Endothelial cell of umbilical vein (primary cell): ENCODE measurements around the gene FGD5. TPM values are rescaled to one million over a fixed set of nuclear protein-coding genes. Genes with fewer than 3 reads are reported as not detected.

Experiments used
- BruUV-seq: library from RNA; stranded (reverse); fragments of 400-500 nt; replicated peaks from 2 replicates; lab custom pipeline; 2021; lab: Mats Ljungman, UMichigan
- CTCF ChIA-PET: fragments of 300-600, 350-600 bp; sonication (Branson Sonifier 250); formaldehyde crosslinking; loops from one replicate; lab custom pipeline; 2021; ENCODE audit warnings: antibody characterized with exemption, inconsistent platforms; lab: Charles Lee
- POLR2A ChIA-PET: fragments of 300-600, 350-600 bp; sonication (Branson Sonifier 250); formaldehyde crosslinking; loops from one replicate; lab custom pipeline; 2021; ENCODE audit warnings: antibody characterized with exemption, inconsistent platforms; lab: Charles Lee
- DNase-seq: peaks from one replicate; pipeline ENCODE4 v3.0.0-alpha.2; 2011; ENCODE audit warnings: low read depth, low spot score
- FAIRE-seq: peaks from 2 replicates; lab custom pipeline; 2011; peaks lifted over from hg19 to GRCh38; lab: Jason Lieb, UNC
- H2AFZ ChIP-seq: 2 replicates; pipeline ENCODE4 v1.6.0; 2012; ENCODE audit warnings: low read depth, low read length, control low read depth, inconsistent platforms
- H3K27ac ChIP-seq: 2 replicates; pipeline ENCODE4 v1.5.1; 2011; ENCODE audit warnings: low read depth, mild to moderate bottlenecking, control low read depth, low read length, moderate library complexity; ENCODE audit not compliant: insufficient read depth
- H3K27me3 ChIP-seq, 2 experiments: 2 replicates each; pipeline versions ENCODE4 v1.6.0 to v1.6.1; 2011; ENCODE audit warnings: low read length in 2 of 2, mixed read lengths in 1 of 2; ENCODE audit not compliant: control insufficient read depth in 2 of 2, insufficient read depth in 2 of 2
- H3K36me3 ChIP-seq, 2 experiments: 2 replicates in 1 of 2; 3 replicates in 1 of 2; pipeline ENCODE4 v1.5.1; 2011; ENCODE audit warnings: low read length in 2 of 2, mild to moderate bottlenecking in 1 of 2, moderate library complexity in 1 of 2; ENCODE audit not compliant: control insufficient read depth in 2 of 2, insufficient read depth in 2 of 2; ENCODE audit errors: extremely low read depth in 1 of 2
- H3K4me1 ChIP-seq: 3 replicates; pipeline ENCODE4 v1.5.1; 2011; ENCODE audit warnings: mild to moderate bottlenecking, low read length; ENCODE audit not compliant: control insufficient read depth, insufficient read depth; ENCODE audit errors: extremely low read depth
- H3K4me2 ChIP-seq: 2 replicates; pipeline ENCODE4 v1.6.1; 2011; ENCODE audit warnings: low read length, control low read depth, mixed read lengths; ENCODE audit not compliant: insufficient read depth
- H3K4me3 ChIP-seq, 3 experiments: fragments of 200-600 bp in 1 of 3; sonication (generic), shearing (Covaris generic) in 1 of 3; replicated peaks in 1 of 3; 2 replicates each; pipeline ENCODE4 v1.5.1; 2011 to 2016; ENCODE audit warnings: control low read depth in 3 of 3, low read length in 3 of 3, mild to moderate bottlenecking in 2 of 3, inconsistent platforms in 1 of 3, low read depth in 1 of 3, moderate library complexity in 1 of 3; ENCODE audit not compliant: insufficient read depth in 1 of 3
- H3K79me2 ChIP-seq: 2 replicates; pipeline ENCODE4 v1.6.0; 2012; ENCODE audit warnings: low read length, inconsistent platforms; ENCODE audit not compliant: control insufficient read depth, insufficient read depth
- H3K9ac ChIP-seq: replicated peaks from 2 replicates; pipeline ENCODE3; 2011; ENCODE audit warnings: low read length, control low read depth; ENCODE audit not compliant: insufficient read depth; ENCODE audit errors: extremely low read depth
- H3K9me1 ChIP-seq: replicated peaks from 3 replicates; pipeline ENCODE4 v1.6.0; 2011; ENCODE audit warnings: mild to moderate bottlenecking, low read length; ENCODE audit not compliant: control insufficient read depth, insufficient read depth; ENCODE audit errors: extremely low read depth
- H3K9me3 ChIP-seq: replicated peaks from 2 replicates; pipeline ENCODE4 v1.5.1; 2012; ENCODE audit warnings: low read length, inconsistent platforms; ENCODE audit not compliant: control insufficient read depth, insufficient read depth
- H4K20me1 ChIP-seq: replicated peaks from 2 replicates; pipeline ENCODE3; 2011; ENCODE audit warnings: mild to moderate bottlenecking, low read length; ENCODE audit not compliant: control insufficient read depth, insufficient read depth; ENCODE audit errors: extremely low read depth
- CTCF ChIP-seq, 2 donors: IDR thresholded peaks; 1 replicate in 1 of 2; 2 replicates in 1 of 2; pipeline ENCODE4 v1.5.1; 2011; ENCODE audit warnings: low read length in 2 of 2, mild to moderate bottlenecking in 2 of 2, moderate library complexity in 2 of 2, control low read depth in 1 of 2, inconsistent platforms in 1 of 2, low read depth in 1 of 2; ENCODE audit not compliant: insufficient read depth in 1 of 2; ENCODE audit errors: extremely low read depth in 1 of 2
- EZH2 ChIP-seq: IDR thresholded peaks from 2 replicates; pipeline ENCODE4 v1.6.1; 2012; ENCODE audit warnings: borderline replicate concordance, low read depth, mild to moderate bottlenecking, moderate library complexity, low read length, inconsistent platforms; ENCODE audit not compliant: severe bottlenecking
- FOS ChIP-seq: IDR thresholded peaks from 2 replicates; pipeline ENCODE4 v1.6.1; 2011; ENCODE audit warnings: mild to moderate bottlenecking, low read length, moderate library complexity, borderline replicate concordance; ENCODE audit not compliant: insufficient read depth
- GATA2 ChIP-seq: IDR thresholded peaks from 2 replicates; pipeline ENCODE4 v1.7.0; 2011; ENCODE audit warnings: low read depth, mild to moderate bottlenecking, moderate library complexity, mixed read lengths, low read length; ENCODE audit not compliant: insufficient read length, insufficient read depth
- JUN ChIP-seq: IDR thresholded peaks from 2 replicates; pipeline ENCODE4 v1.6.1; 2011; ENCODE audit warnings: borderline replicate concordance, low read depth; ENCODE audit not compliant: insufficient read length, insufficient read depth
- MYC ChIP-seq: IDR thresholded peaks from one replicate; pipeline ENCODE4 v1.6.1; 2011; ENCODE audit warnings: mild to moderate bottlenecking, low read depth, low read length
- POLR2A ChIP-seq: IDR thresholded peaks from 2 replicates; pipeline ENCODE4 v1.6.1; 2012; ENCODE audit warnings: low read depth, mild to moderate bottlenecking, control low read depth, low read length
- POLR2AphosphoS5 ChIP-seq: IDR thresholded peaks from 2 replicates; pipeline ENCODE4 v1.6.1; 2012; ENCODE audit warnings: low read depth, mild to moderate bottlenecking, control low read depth, low read length, moderate library complexity; ENCODE audit not compliant: insufficient read depth
- dilution Hi-C: fragments of 300-500 bp; cut with MboI; formaldehyde crosslinking; loops from one replicate; pipeline ENCODE4 v1.15.0; 2019; ENCODE audit warnings: low sequenced_read_pairs; ENCODE audit not compliant: extremely low pct_ligation_motif_present
- intact Hi-C: fragments of 100-400 bp; cut with micrococcal nuclease; formaldehyde crosslinking; loops from one replicate; pipeline ENCODE4 v1.10.0; 2022
- polyA plus RNA-seq, 4 experiments: library from polyadenylated mRNA; depleted of rRNA in 3 of 4; stranded (reverse) in 3 of 4; unstranded in 1 of 4; fragments of >200 nt; gene quantifications; 2 replicates each; pipeline versions ENCODE4 v1.2.1 to v1.2.3, GENCODE V29; 2011 to 2012; ENCODE audit warnings: missing spikeins in 1 of 4
- total RNA-seq: library from RNA; stranded (reverse); gene quantifications from 2 replicates; pipeline ENCODE4 v1.2.3, GENCODE V29; 2021
- TF ChIP-seq, protein P1 (sequence below): IDR thresholded peaks from 2 replicates; pipeline ENCODE4 v1.6.1; 2011; ENCODE audit not compliant: insufficient read depth, insufficient read length

FGD5 gene
- total and polyA plus RNA-seq, 2 donors (not counting 3 experiments of a cell fraction or from before 2014, with no cell fraction given), result 49.6 to 134 TPM

DNA sequence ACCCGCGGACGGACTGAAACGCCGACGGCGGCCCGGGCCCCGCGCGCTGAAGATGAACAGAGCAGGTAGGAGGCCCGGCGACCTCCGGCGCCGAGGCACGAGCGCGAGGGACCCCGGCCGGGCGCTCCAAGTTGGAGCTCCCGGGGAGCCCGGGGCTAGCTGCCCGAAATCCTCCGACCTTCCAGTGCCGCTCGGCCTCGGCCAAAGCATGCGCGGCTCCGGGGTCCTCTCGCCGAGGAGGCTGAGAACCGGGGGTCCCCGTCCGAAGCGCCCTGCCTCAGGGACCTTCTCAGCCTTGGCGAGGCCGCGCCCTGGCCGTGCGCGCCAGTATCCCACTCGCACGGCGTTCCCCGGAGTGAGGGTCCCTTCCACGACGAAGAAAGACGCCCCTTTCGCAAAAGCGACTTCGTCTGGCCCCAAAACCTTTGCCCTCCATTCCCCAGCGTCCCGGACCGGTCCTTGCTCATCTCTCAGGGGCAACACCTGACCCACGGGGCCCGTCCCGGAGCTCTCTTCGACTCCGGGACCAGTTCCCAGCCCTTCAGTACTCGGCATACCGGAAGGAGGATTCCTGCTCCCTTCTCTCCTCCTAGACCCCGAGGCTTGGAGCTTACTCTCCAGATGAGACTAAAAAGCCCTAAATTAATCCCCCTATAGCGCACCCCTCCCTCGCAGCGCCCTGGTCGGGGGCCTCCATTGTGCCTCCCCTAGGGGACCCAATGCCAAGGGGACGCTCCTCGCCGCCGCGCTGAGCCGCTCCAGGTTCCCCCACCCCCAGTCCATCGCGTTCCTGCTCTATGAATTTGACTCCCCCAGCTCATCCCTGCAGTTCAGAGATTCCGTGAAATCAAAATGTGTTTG lies 7.7 kb upstream of the FGD5 start:
- Histone ChIP-seq H2AFZ (peak overlapping the region; percentile 71), H3K4me3 (peak overlapping the region; percentile 77 to 94 (median 87)), H3K9me3 (no peaks in the 10 kb centered on the region), H3K4me2 (peak overlapping the region; percentile 95), H3K27me3 (no peaks in the 10 kb centered on the region), H3K9ac (peak overlapping the region; percentile 75), H3K9me1 (no peaks in the 10 kb centered on the region), H3K36me3 (peaks cover 0 to 11% of the 10 kb centered on the region in 2 experiments), H3K27ac (peak overlapping the region; percentile 62), H4K20me1 (no peaks in the 10 kb centered on the region), H3K79me2 (peaks cover 52% of the 10 kb centered on the region), H3K4me1 (peaks cover 43% of the 10 kb centered on the region)
- intact Hi-C loops, result loop anchor here (1.0 to 5.0 kb wide), 4 partner anchors 20 to 110 kb away; no protein-coding TSS in a partner anchor
- BruUV-seq, result no TSS peak
- POLR2A ChIA-PET, result no interaction called here
- FAIRE-seq, result peak; percentile 62
- peak; percentile 2 for TF ChIP-seq POLR2AphosphoS5
- TF ChIP-seq EZH2, result no peak
- CTCF ChIA-PET, result interaction anchor here (0.6 to 1.7 kb wide), 6 partner anchors 12 to 110 kb away, joined by 3 to 7 read pairs (median 4); no protein-coding TSS in a partner anchor
- peak; percentile 53 for DNase-seq
- dilution Hi-C loops, result no loop called here

DNA sequence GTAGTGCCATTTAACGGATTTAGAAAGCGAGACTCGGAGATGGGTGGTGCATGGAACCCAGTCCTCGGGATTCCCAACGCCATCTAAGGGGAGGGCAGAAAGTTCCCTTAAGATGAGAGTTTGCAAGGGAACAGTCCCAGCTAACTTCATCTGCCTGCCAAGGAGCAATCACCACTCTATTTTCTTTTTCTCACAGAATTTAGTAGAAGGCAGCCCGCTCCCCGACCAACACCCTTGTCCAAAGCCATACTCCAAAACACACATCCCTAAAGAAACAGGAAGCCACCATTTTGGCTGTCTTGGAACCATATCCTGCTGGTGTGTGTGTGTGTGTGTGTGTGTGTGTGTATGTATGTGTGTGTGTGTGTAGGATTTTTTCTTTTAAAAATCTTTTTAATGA lies 7.1 kb upstream of the FGD5 start:
- peak overlapping the region; percentile 75 for H3K9ac ChIP-seq
- H3K27me3 ChIP-seq, result no peaks in the 10 kb centered on the region
- no peaks in the 10 kb centered on the region for H3K9me3 ChIP-seq
- no peaks in the 10 kb centered on the region for H3K9me1 ChIP-seq
- POLR2A ChIA-PET, result no interaction called here
- H3K4me1 ChIP-seq, result peaks cover 37% of the 10 kb centered on the region
- H3K4me3 ChIP-seq, result peak overlapping the region; percentile 77 to 94 (median 87)
- peaks cover 0 to 11% of the 10 kb centered on the region in 2 experiments for H3K36me3 ChIP-seq
- intact Hi-C loops (loop anchor here (1.0 to 5.0 kb wide), 5 partner anchors 7 to 110 kb away; no protein-coding TSS in a partner anchor), dilution Hi-C loops (no loop called here)
- TF ChIP-seq CTCF (IDR thresholded peaks at IDR 0.05; ENCODE audit: extremely low read depth in 1 of 2, insufficient read depth in 1 of 2, low read depth in 1 of 2, low read length in 2 of 2) (no peak), MYC (no peak), FOS (no peak), GATA2 (no peak), POLR2A (no peak), POLR2AphosphoS5 (no peak), EZH2 (no peak), JUN (no peak)
- TF ChIP-seq, protein P1, sequence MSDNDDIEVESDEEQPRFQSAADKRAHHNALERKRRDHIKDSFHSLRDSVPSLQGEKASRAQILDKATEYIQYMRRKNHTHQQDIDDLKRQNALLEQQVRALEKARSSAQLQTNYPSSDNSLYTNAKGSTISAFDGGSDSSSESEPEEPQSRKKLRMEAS, result no peak
- BruUV-seq, result no TSS peak
- peaks cover 1% of the 10 kb centered on the region for H4K20me1 ChIP-seq
- FAIRE-seq, result peak; percentile 21
- peak overlapping the region; percentile 62 for H3K27ac ChIP-seq
- peak overlapping the region; percentile 71 for H2AFZ ChIP-seq
- H3K4me2 ChIP-seq, result peak overlapping the region; percentile 95
- CTCF ChIA-PET, result interaction anchor here (1.0 to 1.7 kb wide), 7 partner anchors 11 to 49 kb away, joined by 3 to 7 read pairs (median 4); no protein-coding TSS in a partner anchor
- peak; percentile 75 for DNase-seq
- peaks cover 58% of the 10 kb centered on the region for H3K79me2 ChIP-seq
